Measurements from ENCODE around the gene MPO. TPM values are rescaled to one million over a fixed set of nuclear protein-coding genes. Genes with fewer than 3 reads are reported as not detected.

Gene MPO
- polyA plus RNA-seq, 3 donors: 4.2 to 7.5 (median 6.0) TPM

DNA sequence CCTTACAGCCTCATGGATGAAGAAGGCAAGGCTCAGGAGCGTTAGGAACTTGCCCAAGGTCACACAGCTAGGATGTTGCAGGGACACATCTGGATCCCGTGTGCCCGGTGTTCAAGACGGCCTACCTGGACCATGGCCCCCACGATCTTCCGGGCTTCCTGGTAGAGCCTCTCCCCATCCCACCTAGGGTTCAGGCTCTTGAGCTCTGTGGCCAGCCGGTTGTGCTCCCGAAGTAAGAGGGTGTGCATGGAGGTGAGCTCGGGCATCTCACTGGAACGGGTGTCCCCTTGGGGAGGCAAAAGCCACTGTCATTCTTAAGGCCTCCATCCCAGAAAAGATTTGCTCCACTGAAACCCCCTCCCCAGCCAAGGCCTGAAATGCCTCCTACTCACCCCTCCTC, 5.3 kb downstream of the MPO start:
- no peak overlapping the region for H3K27ac ChIP-seq (ENCODE audit: low read depth in 1 of 2, low read length in 2 of 2)
- peak overlapping the region; percentile 37 for H2AFZ ChIP-seq (ENCODE audit: insufficient read depth, low read depth, low read length, poor library complexity, severe bottlenecking)
- no peaks in the 10 kb centered on the region for H3K9me3 ChIP-seq (replicated peaks in 1 of 2; ENCODE audit: control insufficient read depth in 1 of 2, insufficient read depth in 1 of 2, low read length in 2 of 2)
- H3K9ac ChIP-seq (ENCODE audit: insufficient read depth, low read length, poor library complexity, severe bottlenecking): no peak overlapping the region
- H3K27ac Mint-ChIP-seq: peak overlapping the region in 1 of 7 donors; percentile 4
- intact Hi-C loops (cut with micrococcal nuclease): loop anchor here in 1 of 2 donors (5.0 kb wide), 2 partner anchors 52 to 142 kb away; partner anchors contain the start of genes RNF43 and TSPOAP1
- no peaks in the 10 kb centered on the region for H3K36me3 ChIP-seq (replicated peaks in 1 of 2; ENCODE audit: control insufficient read depth in 1 of 2, insufficient read depth in 2 of 2, low read length in 2 of 2)
- H3K4me1 Mint-ChIP-seq: peaks cover 83% of the 10 kb centered on the region
- H4K20me1 ChIP-seq (ENCODE audit: insufficient read depth, low read length): no peaks in the 10 kb centered on the region
- peaks cover 11 to 16% of the 10 kb centered on the region in 2 donors for H3K36me3 Mint-ChIP-seq
- H3K9me3 Mint-ChIP-seq: peaks cover 0 to 1% (median 0%) of the 10 kb centered on the region in 7 donors
- no peaks in the 10 kb centered on the region for H3K27me3 ChIP-seq (ENCODE audit: control insufficient read depth in 2 of 2, insufficient read depth in 2 of 2, low read length in 2 of 2)
- H3K4me2 ChIP-seq (replicated peaks; ENCODE audit: extremely low read depth, low read length, poor library complexity, severe bottlenecking): no peak overlapping the region
- TF ChIP-seq, protein P1, sequence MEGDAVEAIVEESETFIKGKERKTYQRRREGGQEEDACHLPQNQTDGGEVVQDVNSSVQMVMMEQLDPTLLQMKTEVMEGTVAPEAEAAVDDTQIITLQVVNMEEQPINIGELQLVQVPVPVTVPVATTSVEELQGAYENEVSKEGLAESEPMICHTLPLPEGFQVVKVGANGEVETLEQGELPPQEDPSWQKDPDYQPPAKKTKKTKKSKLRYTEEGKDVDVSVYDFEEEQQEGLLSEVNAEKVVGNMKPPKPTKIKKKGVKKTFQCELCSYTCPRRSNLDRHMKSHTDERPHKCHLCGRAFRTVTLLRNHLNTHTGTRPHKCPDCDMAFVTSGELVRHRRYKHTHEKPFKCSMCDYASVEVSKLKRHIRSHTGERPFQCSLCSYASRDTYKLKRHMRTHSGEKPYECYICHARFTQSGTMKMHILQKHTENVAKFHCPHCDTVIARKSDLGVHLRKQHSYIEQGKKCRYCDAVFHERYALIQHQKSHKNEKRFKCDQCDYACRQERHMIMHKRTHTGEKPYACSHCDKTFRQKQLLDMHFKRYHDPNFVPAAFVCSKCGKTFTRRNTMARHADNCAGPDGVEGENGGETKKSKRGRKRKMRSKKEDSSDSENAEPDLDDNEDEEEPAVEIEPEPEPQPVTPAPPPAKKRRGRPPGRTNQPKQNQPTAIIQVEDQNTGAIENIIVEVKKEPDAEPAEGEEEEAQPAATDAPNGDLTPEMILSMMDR (IDR thresholded peaks at IDR 0.05): no peak
- H3K4me3 Mint-ChIP-seq: no peak overlapping the region
- no peak for DNase-seq
- whole genome bisulfite sequencing (ENCODE audit: insufficient coverage): 0% methylated on average over 2 of the region's 10 CpGs
- peaks cover 71 to 85% of the 10 kb centered on the region in 2 donors for H3K4me1 ChIP-seq (ENCODE audit: control insufficient read depth in 1 of 2, insufficient read depth in 2 of 2, low read length in 2 of 2)
- H3K79me2 ChIP-seq (ENCODE audit: insufficient read depth, low read length): peaks cover 98% of the 10 kb centered on the region
- H3K27me3 Mint-ChIP-seq (ENCODE audit: low read depth in 3 of 3): peaks cover 0 to 3% (median 0%) of the 10 kb centered on the region in 3 donors
- H3K4me3 ChIP-seq (replicated peaks in 1 of 3; ENCODE audit: low read depth in 2 of 3, low read length in 3 of 3): no peak overlapping the region

GRCh38 chr17:58273453-58274104, 7.2 kb downstream of the MPO start:
- H3K36me3 Mint-ChIP-seq: peaks cover 19 to 25% of the 10 kb centered on the region in 2 donors
- Histone ChIP-seq H3K4me3 (replicated peaks in 1 of 3; ENCODE audit: low read depth in 2 of 3, low read length in 3 of 3) (peak overlapping the region in 1 of 3 experiments; percentile 25), H3K27me3 (ENCODE audit: control insufficient read depth in 2 of 2, insufficient read depth in 2 of 2, low read length in 2 of 2) (no peaks in the 10 kb centered on the region), H2AFZ (ENCODE audit: insufficient read depth, low read depth, low read length, poor library complexity, severe bottlenecking) (peak overlapping the region; percentile 54), H4K20me1 (ENCODE audit: insufficient read depth, low read length) (no peaks in the 10 kb centered on the region), H3K79me2 (ENCODE audit: insufficient read depth, low read length) (peaks cover 93% of the 10 kb centered on the region), H3K36me3 (replicated peaks in 1 of 2; ENCODE audit: control insufficient read depth in 1 of 2, insufficient read depth in 2 of 2, low read length in 2 of 2) (no peaks in the 10 kb centered on the region), H3K27ac (ENCODE audit: low read depth in 1 of 2, low read length in 2 of 2) (peak overlapping the region in 1 of 2 donors; percentile 62), H3K4me2 (replicated peaks; ENCODE audit: extremely low read depth, low read length, poor library complexity, severe bottlenecking) (peak overlapping the region; percentile 31), H3K4me1 (ENCODE audit: control insufficient read depth in 1 of 2, insufficient read depth in 2 of 2, low read length in 2 of 2) (peaks cover 69 to 82% of the 10 kb centered on the region in 2 donors), H3K9me3 (replicated peaks in 1 of 2; ENCODE audit: control insufficient read depth in 1 of 2, insufficient read depth in 1 of 2, low read length in 2 of 2) (no peaks in the 10 kb centered on the region), H3K9ac (ENCODE audit: insufficient read depth, low read length, poor library complexity, severe bottlenecking) (no peak overlapping the region)
- H3K9me3 Mint-ChIP-seq: peaks cover 0 to 1% (median 0%) of the 10 kb centered on the region in 7 donors
- DNase-seq: no peak
- whole genome bisulfite sequencing (ENCODE audit: insufficient coverage): 30% methylated on average over 7 of the region's 15 CpGs
- TF ChIP-seq, protein P1 (IDR thresholded peaks at IDR 0.05): no peak
- H3K4me3 Mint-ChIP-seq: peak overlapping the region; percentile 27 to 53
- peaks cover 0 to 3% (median 0%) of the 10 kb centered on the region in 3 donors for H3K27me3 Mint-ChIP-seq (ENCODE audit: low read depth in 3 of 3)
- peaks cover 86% of the 10 kb centered on the region for H3K4me1 Mint-ChIP-seq
- intact Hi-C loops (cut with micrococcal nuclease): no loop called here
- peak overlapping the region in 3 of 7 donors; percentile 11 to 72 (median 36) for H3K27ac Mint-ChIP-seq

All from CD14-positive monocyte (primary cell).